SK-N-SH (cell line): Measurements from ENCODE around the gene MYH15. TPM values are rescaled to one million over a fixed set of nuclear protein-coding genes. Genes with fewer than 3 reads are reported as not detected.
A peak's percentile ranks its signal among the peaks of the same experiment; 100 is the strongest.

Experiments
- CTCF ChIA-PET: fragments of 300-600, 350-600 bp; formaldehyde crosslinking; extraction: SDS; loops from one replicate; lab custom pipeline; 2021; lab: Yijun Ruan, JAX
- POLR2A ChIA-PET: fragments of 350-600 bp; sonication (Branson Sonifier 250); formaldehyde crosslinking; extraction: SDS; loops from one replicate; lab custom pipeline; 2020; ENCODE audit warnings: antibody characterized with exemption, inconsistent platforms; lab: Yijun Ruan, JAX
- DNase-seq: peaks from one replicate; pipeline ENCODE4 v3.0.0; 2012
- H2AFZ ChIP-seq: fragments of 200-600 bp; sonication (generic); 2 replicates; pipeline ENCODE4 v1.8.1; 2016; ENCODE audit warnings: antibody characterized with exemption, mild to moderate bottlenecking, low read depth
- H3F3A ChIP-seq: fragments of 200-600 bp; sonication (generic); replicated peaks from 2 replicates; pipeline ENCODE3; 2016; ENCODE audit warnings: antibody characterized with exemption, mild to moderate bottlenecking; ENCODE audit not compliant: insufficient read depth
- H3K27ac ChIP-seq, 2 experiments: fragments of 200-500 bp in 1 of 2; fragments of 200-600 bp in 1 of 2; sonication (Bioruptor generic) in 1 of 2; sonication (generic), shearing (Covaris generic) in 1 of 2; 2 replicates each; pipeline versions ENCODE4 v1.5.1 to v1.6.1; 2014 to 2016; ENCODE audit warnings: low read depth in 2 of 2, inconsistent platforms in 1 of 2, low read length in 1 of 2, mild to moderate bottlenecking in 1 of 2, mixed read lengths in 1 of 2
- H3K27me3 ChIP-seq: fragments of 200-600 bp; sonication (generic), shearing (Covaris generic); 2 replicates; pipeline ENCODE4 v1.6.1; 2016; ENCODE audit warnings: mixed run types; ENCODE audit not compliant: insufficient read depth
- H3K36me3 ChIP-seq, 2 experiments: fragments of 200-500 bp in 1 of 2; fragments of 200-600 bp in 1 of 2; sonication (Bioruptor generic) in 1 of 2; sonication (generic) in 1 of 2; replicated peaks in 1 of 2; 2 replicates each; pipeline versions ENCODE3 to v1.5.1; 2014 to 2016; ENCODE audit warnings: low read length in 1 of 2, mild to moderate bottlenecking in 1 of 2; ENCODE audit not compliant: insufficient read depth in 2 of 2, control insufficient read depth in 1 of 2
- H3K4me1 ChIP-seq, 2 experiments: fragments of 200-500 bp in 1 of 2; fragments of 200-600 bp in 1 of 2; sonication (Bioruptor generic) in 1 of 2; sonication (generic), shearing (Covaris generic) in 1 of 2; 2 replicates each; pipeline versions ENCODE4 v1.5.1 to v1.6.1; 2014 to 2016; ENCODE audit warnings: low read depth in 1 of 2, low read length in 1 of 2, mixed run types in 1 of 2; ENCODE audit not compliant: insufficient read depth in 2 of 2, control insufficient read depth in 1 of 2
- H3K4me2 ChIP-seq: fragments of 200-600 bp; sonication (generic), shearing (Covaris generic); 2 replicates; pipeline ENCODE4 v1.6.1; 2017; ENCODE audit warnings: mixed run types
- H3K4me3 ChIP-seq, 2 experiments: fragments of 200-500 bp in 1 of 2; fragments of 200-600 bp in 1 of 2; sonication (Bioruptor generic) in 1 of 2; sonication (generic), shearing (Covaris generic) in 1 of 2; 2 replicates each; pipeline versions ENCODE4 v1.5.1 to v1.8.1; 2014 to 2016; ENCODE audit warnings: low read depth in 2 of 2, inconsistent platforms in 1 of 2, low read length in 1 of 2, mild to moderate bottlenecking in 1 of 2, mixed read lengths in 1 of 2, moderate library complexity in 1 of 2
- H3K79me2 ChIP-seq: fragments of 200-600 bp; sonication (generic); 2 replicates; pipeline ENCODE4 v1.8.1; 2017; ENCODE audit warnings: mild to moderate bottlenecking; ENCODE audit not compliant: insufficient read depth
- H3K9ac ChIP-seq: fragments of 200-600 bp; sonication (generic); 2 replicates; pipeline ENCODE4 v1.6.1; 2017; ENCODE audit warnings: mixed run types
- H3K9me2 ChIP-seq: fragments of 200-600 bp; sonication (generic); 2 replicates; pipeline ENCODE4 v1.6.1; 2017; ENCODE audit warnings: mixed run types
- H3K9me3 ChIP-seq: fragments of 200-600 bp; sonication (generic); 2 replicates; pipeline ENCODE4 v1.6.1; 2017; ENCODE audit warnings: mixed run types, mild to moderate bottlenecking, moderate library complexity
- H4K20me1 ChIP-seq: fragments of 200-600 bp; sonication (generic); 2 replicates; pipeline ENCODE4 v1.6.1; 2017; ENCODE audit warnings: mild to moderate bottlenecking, mixed run types; ENCODE audit not compliant: insufficient read depth
- CTCF ChIP-seq: fragments of 200-600 bp; sonication (generic); IDR thresholded peaks from 2 replicates; pipeline ENCODE4 v1.6.1; 2017; ENCODE audit warnings: antibody characterized with exemption, mild to moderate bottlenecking, moderate library complexity
- EZH2phosphoT487 ChIP-seq: fragments of 200-600 bp; sonication (generic); IDR thresholded peaks from 2 replicates; pipeline ENCODE4 v1.6.1; 2017; ENCODE audit warnings: low read depth, mixed run types, mild to moderate bottlenecking, antibody characterized with exemption, moderate library complexity, borderline replicate concordance
- FOXJ3 ChIP-seq: sonication (generic); formaldehyde crosslinking; IDR thresholded peaks from 2 replicates; pipeline ENCODE4 v1.5.1; 2020; ENCODE audit warnings: mild to moderate bottlenecking, missing genetic modification reagents
- FOXM1 ChIP-seq: IDR thresholded peaks from 2 replicates; pipeline ENCODE4 v1.4.0; 2012; ENCODE audit warnings: low read depth, mild to moderate bottlenecking
- MAX ChIP-seq: IDR thresholded peaks from 2 replicates; pipeline ENCODE4 v1.4.0; 2012; ENCODE audit warnings: low read depth
- MXI1 ChIP-seq: IDR thresholded peaks from 2 replicates; pipeline ENCODE4 v1.6.1; 2012; ENCODE audit warnings: mild to moderate bottlenecking, low read depth, low read length, improper control_type of control experiment
- PBX3 ChIP-seq: IDR thresholded peaks from 2 replicates; pipeline ENCODE4; 2012
- POLR2AphosphoS5 ChIP-seq: IDR thresholded peaks from 2 replicates; pipeline ENCODE4 v1.6.1; 2012; ENCODE audit warnings: low read depth, low read length
- RAD21 ChIP-seq: IDR thresholded peaks from 2 replicates; pipeline ENCODE4 v1.6.1; 2012; ENCODE audit warnings: mild to moderate bottlenecking, low read length
- RCOR1 ChIP-seq: fragments of 150-350 bp; IDR thresholded peaks from 2 replicates; pipeline ENCODE4 v1.6.1; 2017; ENCODE audit warnings: antibody characterized with exemption, low read length
- RFX5 ChIP-seq: IDR thresholded peaks from 2 replicates; pipeline ENCODE4 v1.6.1; 2012; ENCODE audit warnings: mild to moderate bottlenecking, improper control_type of control experiment, low read length
- RXRA ChIP-seq: IDR thresholded peaks from 2 replicates; pipeline ENCODE4 v1.4.0; 2012; ENCODE audit warnings: low read depth, mild to moderate bottlenecking, borderline replicate concordance
- TAF1 ChIP-seq: IDR thresholded peaks from 2 replicates; pipeline ENCODE4 v1.6.1; 2012; ENCODE audit warnings: low read depth, mild to moderate bottlenecking, low read length, moderate library complexity, borderline replicate concordance
- TCF12 ChIP-seq: IDR thresholded peaks from 2 replicates; pipeline ENCODE4 v1.4.0; 2012
- TEAD4 ChIP-seq: IDR thresholded peaks from 2 replicates; pipeline ENCODE4 v1.4.0; 2012; ENCODE audit warnings: mild to moderate bottlenecking, borderline replicate concordance; ENCODE audit not compliant: insufficient read depth
- YY1 ChIP-seq: IDR thresholded peaks from 2 replicates; pipeline ENCODE4 v1.4.0; 2012; ENCODE audit warnings: low read depth, mild to moderate bottlenecking
- whole genome bisulfite sequencing: methylation state at CpG from one replicate; pipeline ENCODE4 v1.1.6; 2017; ENCODE audit warnings: low lambda C conversion rate; 5-methylcytosine and 5-hydroxymethylcytosine counted together
- polyA plus RNA-seq, 3 experiments: library from polyadenylated mRNA; depleted of rRNA; stranded (reverse); fragments of >200 nt; gene quantifications; 2 replicates each; pipeline ENCODE4 v1.2.3, GENCODE V29; 2012
- TF ChIP-seq, protein P1 (sequence below): fragments of 150-350 bp; IDR thresholded peaks from 2 replicates; pipeline ENCODE4 v1.6.1; 2016; ENCODE audit warnings: mild to moderate bottlenecking, low read depth, low read length
- TF ChIP-seq, protein P2 (sequence below): IDR thresholded peaks from 2 replicates; pipeline ENCODE4 v1.4.0; 2012; ENCODE audit warnings: low read depth, borderline replicate concordance
- TF ChIP-seq, protein P3 (sequence below): IDR thresholded peaks from 2 replicates; pipeline ENCODE4 v1.4.0; 2012; ENCODE audit warnings: low read depth, borderline replicate concordance

MYH15 gene
- polyA plus RNA-seq, 1 of the 3 experiments (the other 2 are of a cell fraction) = 2.1 TPM

GRCh38 chr3:108428586-108428985 lies 81.8 kb downstream of the MYH15 start:
- ChIA-PET POLR2A (interaction anchor here (0.9 to 1.0 kb wide), 2 partner anchors 13 to 25 kb away, joined by 3 to 4 read pairs; no protein-coding TSS in a partner anchor), CTCF (interaction anchor here (0.6 kb wide), 1 partner anchor 234 kb away, joined by 3 read pairs; no protein-coding TSS in a partner anchor)
- H4K20me1 ChIP-seq = no peaks in the 10 kb centered on the region
- H3F3A ChIP-seq = no peaks in the 10 kb centered on the region
- 78% methylated on average over 3 of the region's 3 CpGs for WGBS
- H2AFZ ChIP-seq = peak overlapping the region; percentile 63; the same call in 1 of the 2 replicates
- no peaks in the 10 kb centered on the region for H3K9me3 ChIP-seq
- no peaks in the 10 kb centered on the region for H3K79me2 ChIP-seq
- H3K4me2 ChIP-seq = no peak overlapping the region
- no peaks in the 10 kb centered on the region for H3K9me2 ChIP-seq
- H3K36me3 ChIP-seq = no peaks in the 10 kb centered on the region
- no peak overlapping the region for H3K27ac ChIP-seq
- peaks cover 0 to 3% of the 10 kb centered on the region in 2 experiments; a peak in 1 of 4 replicates for H3K4me1 ChIP-seq
- H3K4me3 ChIP-seq = no peak overlapping the region
- TF ChIP-seq FOXJ3 (CRISPR knock-in tag) (no peak), PBX3 (no peak), MAX (no peak), MXI1 (no peak)
- no peak overlapping the region for H3K9ac ChIP-seq
- DNase-seq = no peak
- no peaks in the 10 kb centered on the region for H3K27me3 ChIP-seq

DNA sequence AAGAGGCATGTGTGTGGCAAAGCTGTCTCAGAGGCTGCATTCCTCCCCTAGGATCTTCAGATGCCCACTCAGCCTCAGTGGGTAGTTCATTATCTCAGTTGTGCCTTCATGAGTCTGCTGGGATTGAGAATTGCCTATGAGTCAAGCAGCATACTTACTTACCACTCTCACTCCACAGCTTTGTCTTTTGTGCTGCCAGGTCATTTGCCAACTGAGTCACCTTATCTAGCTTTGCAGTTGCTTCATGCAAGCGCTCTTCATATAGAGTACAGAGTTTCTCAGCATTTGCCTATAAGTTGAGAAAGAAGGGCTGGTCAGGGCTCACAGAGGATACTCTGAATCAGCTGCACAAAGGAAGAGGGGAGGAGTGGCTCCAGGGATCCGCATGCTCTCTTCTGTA lies 89.5 kb downstream of the MYH15 start:
- no peak overlapping the region for H3K4me2 ChIP-seq
- H3K4me1 ChIP-seq = peaks cover 0 to 18% of the 10 kb centered on the region in 2 experiments; a peak in 2 of 4 replicates
- no peaks in the 10 kb centered on the region for H3K36me3 ChIP-seq
- no peaks in the 10 kb centered on the region for H3K79me2 ChIP-seq
- no peak for DNase-seq
- 75% methylated on average over 1 of the region's 2 CpGs for WGBS
- no peak overlapping the region for H3K9ac ChIP-seq
- peaks cover 17% of the 10 kb centered on the region for H3F3A ChIP-seq
- POLR2A ChIA-PET = interaction anchor here (0.6 kb wide), 1 partner anchor 103 kb away, joined by 3 read pairs; no protein-coding TSS in a partner anchor
- no peaks in the 10 kb centered on the region for H4K20me1 ChIP-seq
- CTCF ChIA-PET = no interaction called here
- H3K27me3 ChIP-seq = no peaks in the 10 kb centered on the region
- H2AFZ ChIP-seq = no peak overlapping the region
- H3K27ac ChIP-seq = peak overlapping the region in 1 of 2 experiments; percentile 54; a peak in 2 of 4 replicates
- H3K9me2 ChIP-seq = no peaks in the 10 kb centered on the region
- H3K9me3 ChIP-seq = no peaks in the 10 kb centered on the region
- no peak overlapping the region for H3K4me3 ChIP-seq
- TF ChIP-seq, protein P1, sequence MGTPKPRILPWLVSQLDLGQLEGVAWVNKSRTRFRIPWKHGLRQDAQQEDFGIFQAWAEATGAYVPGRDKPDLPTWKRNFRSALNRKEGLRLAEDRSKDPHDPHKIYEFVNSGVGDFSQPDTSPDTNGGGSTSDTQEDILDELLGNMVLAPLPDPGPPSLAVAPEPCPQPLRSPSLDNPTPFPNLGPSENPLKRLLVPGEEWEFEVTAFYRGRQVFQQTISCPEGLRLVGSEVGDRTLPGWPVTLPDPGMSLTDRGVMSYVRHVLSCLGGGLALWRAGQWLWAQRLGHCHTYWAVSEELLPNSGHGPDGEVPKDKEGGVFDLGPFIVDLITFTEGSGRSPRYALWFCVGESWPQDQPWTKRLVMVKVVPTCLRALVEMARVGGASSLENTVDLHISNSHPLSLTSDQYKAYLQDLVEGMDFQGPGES = no peak
- TF ChIP-seq TAF1 = no peak
- peak; percentile 54 for TF ChIP-seq TCF12
- no peak for TF ChIP-seq RAD21
- TF ChIP-seq, protein P2, sequence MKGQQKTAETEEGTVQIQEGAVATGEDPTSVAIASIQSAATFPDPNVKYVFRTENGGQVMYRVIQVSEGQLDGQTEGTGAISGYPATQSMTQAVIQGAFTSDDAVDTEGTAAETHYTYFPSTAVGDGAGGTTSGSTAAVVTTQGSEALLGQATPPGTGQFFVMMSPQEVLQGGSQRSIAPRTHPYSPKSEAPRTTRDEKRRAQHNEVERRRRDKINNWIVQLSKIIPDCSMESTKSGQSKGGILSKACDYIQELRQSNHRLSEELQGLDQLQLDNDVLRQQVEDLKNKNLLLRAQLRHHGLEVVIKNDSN = no peak
- TF ChIP-seq RFX5 = no peak
- TF ChIP-seq RXRA = no peak
- no peak for TF ChIP-seq FOXJ3 (CRISPR knock-in tag)
- TF ChIP-seq, protein P3, sequence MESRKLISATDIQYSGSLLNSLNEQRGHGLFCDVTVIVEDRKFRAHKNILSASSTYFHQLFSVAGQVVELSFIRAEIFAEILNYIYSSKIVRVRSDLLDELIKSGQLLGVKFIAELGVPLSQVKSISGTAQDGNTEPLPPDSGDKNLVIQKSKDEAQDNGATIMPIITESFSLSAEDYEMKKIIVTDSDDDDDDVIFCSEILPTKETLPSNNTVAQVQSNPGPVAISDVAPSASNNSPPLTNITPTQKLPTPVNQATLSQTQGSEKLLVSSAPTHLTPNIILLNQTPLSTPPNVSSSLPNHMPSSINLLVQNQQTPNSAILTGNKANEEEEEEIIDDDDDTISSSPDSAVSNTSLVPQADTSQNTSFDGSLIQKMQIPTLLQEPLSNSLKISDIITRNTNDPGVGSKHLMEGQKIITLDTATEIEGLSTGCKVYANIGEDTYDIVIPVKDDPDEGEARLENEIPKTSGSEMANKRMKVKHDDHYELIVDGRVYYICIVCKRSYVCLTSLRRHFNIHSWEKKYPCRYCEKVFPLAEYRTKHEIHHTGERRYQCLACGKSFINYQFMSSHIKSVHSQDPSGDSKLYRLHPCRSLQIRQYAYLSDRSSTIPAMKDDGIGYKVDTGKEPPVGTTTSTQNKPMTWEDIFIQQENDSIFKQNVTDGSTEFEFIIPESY = no peak
- TF ChIP-seq YY1 = no peak
- no peak for TF ChIP-seq TEAD4
- TF ChIP-seq RCOR1 = no peak
- no peak; the same call in 1 of the 2 replicates for TF ChIP-seq POLR2AphosphoS5
- no peak for TF ChIP-seq MXI1
- no peak for TF ChIP-seq CTCF
- TF ChIP-seq FOXM1 = no peak
- TF ChIP-seq EZH2phosphoT487 = no peak
